GM19238 (cell line): ENCODE results near the gene C4A.
"Not testable (repeated sequence)": the region's sequence is repeated elsewhere in the genome, so short reads cannot be mapped to it uniquely, and the experiment has no call there.

ENCODE experiments used
- DNase-seq: peaks from one replicate; pipeline ENCODE4 v3.0.0; 2011; ENCODE audit warnings: low spot score; ENCODE audit not compliant: insufficient read length

Gene C4A

DNA sequence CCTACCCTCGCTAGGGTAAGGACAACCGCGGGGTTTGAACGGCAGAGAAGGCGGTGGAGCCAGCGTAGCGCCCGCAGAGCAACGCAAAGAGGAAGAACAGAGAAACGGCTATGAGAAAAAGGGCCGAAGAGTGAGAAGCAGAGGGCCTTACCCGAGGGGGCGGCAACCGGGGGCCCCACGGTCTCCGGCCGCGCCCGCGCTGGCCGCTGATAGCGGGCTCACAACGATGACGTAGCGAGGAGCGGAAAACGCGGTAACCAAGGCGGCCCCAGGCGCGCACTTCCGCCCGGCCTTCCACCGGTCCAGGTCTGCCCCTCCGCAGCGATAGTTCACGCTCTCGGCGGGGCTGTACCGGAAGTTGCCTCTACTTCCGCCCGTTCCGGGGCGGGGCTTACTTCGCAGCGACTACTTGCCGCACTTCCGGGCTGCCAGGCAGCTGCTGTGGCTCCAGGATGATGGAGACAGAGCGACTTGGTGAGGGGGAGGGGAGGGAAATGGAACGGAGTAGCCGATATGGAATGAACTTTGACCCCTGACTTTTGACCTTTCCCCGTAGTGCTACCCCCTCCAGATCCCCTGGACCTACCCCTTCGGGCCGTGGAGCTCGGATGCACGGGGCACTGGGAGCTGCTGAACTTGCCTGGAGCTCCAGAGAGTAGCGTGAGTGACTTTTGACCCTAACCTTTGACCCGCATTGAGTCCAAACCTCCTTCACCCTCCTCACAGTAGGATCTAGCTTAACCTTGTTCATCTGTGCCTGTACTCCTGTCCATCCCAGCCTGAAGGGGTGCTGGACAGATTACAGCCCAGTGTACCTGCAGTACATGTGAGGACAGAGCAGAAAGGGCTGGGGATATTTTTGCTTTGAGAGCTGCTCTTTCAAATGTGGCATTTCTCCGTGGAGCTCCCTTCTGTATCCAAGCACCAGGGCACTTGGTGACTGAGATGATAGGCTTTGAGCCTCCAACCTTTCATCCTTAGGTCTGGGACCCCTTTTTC is 22.8 kb upstream of the C4A start, which contains the start of the genes NELFE and SKIC2:
NELFE (minus strand) TSS at position 231 of the 999 bp plus-strand sequence. CDS start 525 bp downstream, outside the sequence.
SKIC2 (plus strand) TSS at position 435 of the 999 bp plus-strand sequence; CDS start at position 453, 18 bp downstream.
- peak; percentile 100 for DNase-seq

DNA sequence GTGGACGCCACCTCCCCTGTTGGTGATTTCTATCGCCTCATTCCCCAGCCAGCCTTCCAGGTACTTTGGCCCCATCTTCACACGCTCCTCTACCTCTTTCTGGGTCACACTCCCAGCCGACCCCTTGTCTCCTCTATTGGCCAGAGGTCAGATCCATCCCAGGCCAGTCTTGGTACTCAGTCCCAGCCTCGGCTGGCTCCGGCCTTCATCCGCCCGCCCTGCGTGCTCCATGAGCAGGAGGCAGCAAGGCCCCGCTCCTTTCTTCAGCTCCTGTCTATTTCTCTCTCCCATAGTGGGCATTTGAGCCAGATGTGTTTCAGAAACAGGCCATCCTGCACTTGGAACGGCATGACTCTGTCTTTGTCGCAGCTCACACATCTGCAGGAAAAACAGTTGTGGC is 20.2 kb upstream of the C4A start:
- no peak for DNase-seq

DNA sequence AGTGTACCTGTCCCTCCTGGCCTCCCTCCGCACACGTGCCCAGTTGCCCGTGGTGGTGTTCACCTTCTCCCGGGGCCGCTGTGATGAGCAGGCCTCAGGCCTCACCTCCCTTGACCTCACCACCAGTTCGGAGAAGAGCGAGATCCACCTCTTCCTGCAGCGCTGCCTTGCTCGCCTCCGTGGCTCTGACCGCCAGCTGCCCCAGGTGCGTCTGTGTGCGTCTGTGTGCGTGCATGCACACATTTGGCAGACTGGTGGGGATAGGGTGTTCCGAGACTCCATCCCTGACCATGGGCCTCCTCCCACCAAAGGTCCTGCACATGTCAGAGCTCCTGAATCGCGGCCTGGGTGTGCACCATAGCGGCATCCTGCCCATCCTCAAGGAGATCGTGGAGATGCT is 17.9 kb upstream of the C4A start:
- no peak for DNase-seq

DNA sequence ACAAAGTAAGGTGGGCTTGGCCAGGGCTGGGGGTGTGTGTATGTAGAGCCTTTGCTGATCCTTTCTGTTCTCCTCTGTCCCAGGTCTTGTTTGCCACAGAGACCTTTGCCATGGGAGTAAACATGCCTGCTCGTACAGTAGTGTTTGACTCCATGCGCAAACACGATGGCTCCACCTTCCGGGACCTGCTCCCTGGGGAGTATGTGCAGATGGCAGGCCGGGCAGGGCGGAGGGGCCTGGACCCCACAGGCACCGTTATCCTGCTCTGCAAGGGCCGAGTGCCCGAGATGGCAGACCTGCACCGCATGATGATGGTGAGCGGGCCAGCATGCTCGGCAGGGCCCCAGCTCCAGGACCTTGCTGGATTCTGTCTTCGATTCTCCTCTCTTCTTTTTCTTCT is 16.2 kb upstream of the C4A start:
- DNase-seq: no peak

DNA sequence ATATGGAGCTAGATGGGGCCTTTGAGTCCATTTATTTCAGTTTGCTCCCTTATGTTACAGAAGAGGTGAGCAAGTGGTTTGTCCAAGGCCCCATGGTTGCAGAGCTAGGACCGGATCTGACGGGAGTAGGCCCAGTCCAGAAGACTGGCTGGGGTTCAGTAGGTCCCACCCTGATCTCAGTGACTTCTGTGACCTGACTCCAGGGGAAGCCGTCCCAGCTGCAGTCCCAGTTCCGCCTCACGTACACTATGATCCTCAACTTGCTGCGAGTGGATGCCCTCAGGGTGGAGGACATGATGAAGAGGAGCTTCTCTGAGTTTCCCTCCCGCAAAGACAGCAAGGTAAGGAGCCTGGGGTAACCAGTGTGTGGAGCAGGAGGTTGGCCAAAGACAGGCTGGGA is 15.4 kb upstream of the C4A start:
- no peak for DNase-seq

DNA sequence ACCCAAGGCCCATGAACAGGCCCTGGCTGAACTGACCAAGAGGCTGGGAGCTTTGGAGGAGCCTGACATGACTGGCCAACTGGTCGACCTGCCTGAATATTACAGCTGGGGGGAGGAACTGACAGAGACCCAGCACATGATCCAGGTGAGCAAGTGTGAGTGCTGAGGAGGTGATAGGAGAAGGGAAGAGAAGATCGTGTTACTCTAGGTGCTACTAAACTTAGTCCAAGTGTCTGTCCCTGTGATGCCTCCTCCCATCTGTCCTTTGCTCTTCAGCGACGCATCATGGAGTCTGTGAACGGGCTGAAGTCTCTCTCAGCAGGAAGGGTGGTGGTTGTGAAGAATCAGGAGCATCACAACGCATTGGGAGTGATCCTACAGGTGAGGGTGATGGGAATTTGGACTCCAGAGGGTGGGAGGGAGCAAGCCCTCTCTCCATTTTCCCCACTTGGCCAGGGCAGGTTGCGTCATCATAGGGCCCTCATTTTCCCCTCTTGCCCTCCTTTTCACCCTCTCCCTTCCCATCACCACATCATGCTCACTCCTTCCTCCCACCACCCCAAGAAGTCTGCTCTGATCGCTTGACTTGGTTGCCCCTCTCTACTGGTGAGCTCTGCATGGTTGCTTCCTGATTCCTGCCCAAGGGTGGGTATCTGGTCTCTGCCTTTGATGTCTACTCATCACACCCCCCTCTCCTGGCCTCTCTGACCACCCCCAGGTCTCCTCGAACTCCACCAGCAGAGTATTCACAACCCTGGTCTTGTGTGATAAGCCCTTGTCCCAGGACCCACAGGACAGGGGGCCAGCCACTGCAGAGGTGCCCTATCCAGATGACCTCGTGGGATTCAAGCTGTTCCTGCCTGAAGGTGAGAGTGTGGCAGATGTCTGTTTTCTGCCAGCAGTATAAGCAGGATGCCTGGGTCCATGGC is 14.6 kb upstream of the C4A start:
- no peak for DNase-seq

DNA sequence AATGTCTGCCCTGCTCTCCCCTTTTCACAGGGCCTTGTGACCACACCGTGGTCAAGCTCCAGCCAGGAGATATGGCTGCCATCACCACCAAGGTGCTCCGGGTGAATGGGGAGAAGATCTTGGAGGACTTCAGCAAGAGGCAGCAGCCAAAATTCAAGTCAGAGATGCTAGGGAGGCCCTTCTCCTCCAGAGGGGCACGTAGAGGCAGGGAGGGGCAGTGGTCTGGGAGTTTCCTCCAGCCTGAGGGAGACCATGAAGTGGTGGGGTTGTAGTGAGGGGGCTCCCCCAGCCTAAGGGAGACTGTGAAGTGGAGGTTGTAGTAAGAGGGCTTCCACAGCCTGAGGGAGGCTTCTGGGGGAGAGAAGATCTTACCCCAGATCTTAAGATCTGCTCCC is 13.9 kb upstream of the C4A start:
- DNase-seq: no peak

DNA sequence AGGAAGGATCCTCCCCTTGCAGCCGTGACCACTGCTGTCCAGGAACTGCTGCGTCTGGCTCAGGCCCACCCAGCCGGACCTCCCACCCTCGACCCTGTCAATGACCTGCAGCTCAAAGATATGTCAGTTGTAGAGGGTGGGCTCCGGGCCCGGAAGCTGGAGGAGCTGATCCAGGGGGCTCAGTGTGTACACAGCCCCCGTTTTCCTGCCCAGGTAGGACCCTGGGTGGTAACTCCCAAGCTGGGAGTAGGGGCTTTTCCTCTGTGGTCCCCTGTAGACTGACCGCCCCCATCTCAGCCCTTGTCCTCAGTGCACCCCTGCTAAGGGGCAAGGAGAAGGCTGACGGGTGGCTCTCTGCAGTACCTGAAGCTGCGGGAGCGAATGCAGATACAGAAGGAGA is 13.5 kb upstream of the C4A start:
- no peak for DNase-seq

DNA sequence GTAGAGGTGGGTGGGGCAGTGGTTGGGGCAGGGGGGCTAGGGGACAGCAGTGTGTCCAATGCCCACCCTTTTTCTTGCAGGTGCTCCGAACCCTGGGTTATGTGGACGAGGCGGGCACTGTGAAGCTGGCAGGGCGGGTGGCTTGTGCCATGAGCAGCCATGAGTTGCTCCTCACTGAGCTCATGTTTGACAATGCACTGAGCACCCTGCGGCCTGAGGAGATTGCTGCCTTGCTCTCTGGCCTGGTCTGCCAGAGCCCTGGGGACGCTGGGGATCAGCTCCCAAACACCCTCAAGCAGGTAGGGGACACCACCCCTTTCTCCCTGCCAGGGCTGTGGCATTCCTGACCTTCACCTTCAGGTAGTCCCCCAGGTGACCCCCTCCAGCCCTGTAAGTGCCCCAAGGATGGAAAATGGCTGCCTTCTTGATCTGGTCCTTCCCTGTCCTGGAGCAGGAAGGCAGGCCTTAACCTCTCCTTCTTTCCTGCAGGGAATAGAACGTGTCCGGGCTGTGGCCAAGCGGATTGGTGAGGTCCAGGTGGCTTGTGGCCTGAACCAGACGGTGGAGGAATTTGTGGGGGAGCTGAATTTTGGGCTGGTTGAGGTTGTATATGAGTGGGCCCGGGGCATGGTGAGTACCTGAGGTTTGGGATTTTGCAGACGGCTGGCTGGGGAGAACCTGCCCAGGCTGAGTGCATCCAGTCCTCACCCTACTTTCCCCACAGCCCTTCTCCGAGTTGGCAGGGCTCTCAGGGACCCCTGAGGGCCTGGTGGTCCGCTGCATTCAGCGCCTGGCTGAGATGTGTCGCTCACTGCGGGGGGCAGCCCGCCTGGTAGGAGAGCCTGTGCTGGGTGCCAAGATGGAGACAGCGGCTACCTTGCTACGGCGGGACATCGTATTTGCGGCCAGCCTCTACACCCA is 12.8 kb upstream of the C4A start:
- no peak for DNase-seq

DNA sequence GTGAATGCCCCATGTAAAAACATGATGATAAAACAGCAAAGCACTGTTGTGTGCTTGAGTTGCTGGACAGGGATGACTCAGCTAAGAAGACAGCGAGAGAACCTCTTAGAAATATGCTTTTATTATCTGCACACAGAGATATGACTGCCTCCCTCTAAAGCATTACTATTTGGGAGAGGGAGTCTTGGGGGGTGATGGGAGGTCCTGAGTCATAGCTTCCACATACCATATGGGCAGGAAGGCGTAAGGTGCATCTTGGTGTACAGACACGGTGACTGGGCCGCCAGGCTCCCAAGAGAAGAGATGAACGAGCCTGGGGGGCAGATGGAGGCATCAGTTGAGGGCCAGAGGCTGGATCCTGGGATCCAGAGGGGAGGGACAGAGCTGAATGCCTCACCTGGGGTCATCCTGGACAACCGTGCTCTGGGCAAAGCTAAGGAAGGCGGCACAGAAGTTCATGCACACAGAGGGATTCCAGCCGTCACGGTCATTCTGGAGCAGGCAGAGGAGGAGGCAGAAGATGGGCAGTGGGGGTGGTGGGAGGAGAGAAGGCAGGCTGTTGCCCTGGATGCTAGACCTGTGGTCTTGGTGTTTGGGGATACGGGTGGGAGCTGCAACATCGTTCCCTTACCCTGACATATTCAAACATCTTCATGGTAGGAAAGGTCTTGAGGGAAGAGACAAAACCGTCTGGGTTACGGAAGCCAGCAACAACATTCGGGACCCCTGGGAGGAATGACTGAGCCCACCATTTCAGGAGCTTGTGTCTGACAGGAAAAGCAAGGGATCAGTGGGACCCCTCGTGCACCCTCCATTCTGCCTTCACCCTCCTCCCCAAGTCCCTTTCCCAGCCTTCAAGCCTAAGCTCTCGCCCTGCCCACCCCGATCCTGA is 11.9 kb upstream of the C4A start:
- no peak for DNase-seq

DNA sequence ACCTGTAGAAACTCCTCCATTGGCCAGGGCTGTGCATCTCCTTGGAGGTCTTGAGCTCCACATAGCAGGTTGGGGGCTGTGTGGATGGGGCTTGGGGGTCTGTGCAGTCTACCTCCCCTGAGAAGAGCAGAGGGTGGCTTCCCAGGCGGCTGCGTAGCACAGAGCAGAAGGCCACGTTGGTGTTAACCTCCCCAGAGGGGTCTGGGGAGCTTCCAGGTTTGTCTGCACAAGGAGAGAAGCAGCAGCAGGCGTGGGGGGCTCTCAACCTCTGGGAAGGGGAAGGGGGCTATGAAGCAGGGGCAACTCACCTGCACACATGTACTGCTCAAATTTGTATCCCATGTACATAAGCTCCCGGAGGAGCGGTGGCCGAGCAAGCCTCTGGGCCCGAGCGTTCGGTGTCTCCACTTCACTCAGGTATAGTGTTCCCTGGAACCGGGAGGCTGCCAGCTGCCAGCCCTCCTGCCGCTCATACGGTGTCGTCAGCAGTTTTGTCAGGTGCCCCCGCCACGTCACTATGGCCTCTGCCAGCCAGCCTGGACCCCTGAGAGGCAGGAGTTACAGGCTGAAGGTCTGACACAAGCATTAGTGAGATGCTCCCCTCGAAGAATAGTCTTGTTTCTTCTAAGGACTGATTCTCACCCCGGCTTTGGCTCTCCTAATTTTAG is 11.1 kb upstream of the C4A start:
- DNase-seq: no peak

DNA sequence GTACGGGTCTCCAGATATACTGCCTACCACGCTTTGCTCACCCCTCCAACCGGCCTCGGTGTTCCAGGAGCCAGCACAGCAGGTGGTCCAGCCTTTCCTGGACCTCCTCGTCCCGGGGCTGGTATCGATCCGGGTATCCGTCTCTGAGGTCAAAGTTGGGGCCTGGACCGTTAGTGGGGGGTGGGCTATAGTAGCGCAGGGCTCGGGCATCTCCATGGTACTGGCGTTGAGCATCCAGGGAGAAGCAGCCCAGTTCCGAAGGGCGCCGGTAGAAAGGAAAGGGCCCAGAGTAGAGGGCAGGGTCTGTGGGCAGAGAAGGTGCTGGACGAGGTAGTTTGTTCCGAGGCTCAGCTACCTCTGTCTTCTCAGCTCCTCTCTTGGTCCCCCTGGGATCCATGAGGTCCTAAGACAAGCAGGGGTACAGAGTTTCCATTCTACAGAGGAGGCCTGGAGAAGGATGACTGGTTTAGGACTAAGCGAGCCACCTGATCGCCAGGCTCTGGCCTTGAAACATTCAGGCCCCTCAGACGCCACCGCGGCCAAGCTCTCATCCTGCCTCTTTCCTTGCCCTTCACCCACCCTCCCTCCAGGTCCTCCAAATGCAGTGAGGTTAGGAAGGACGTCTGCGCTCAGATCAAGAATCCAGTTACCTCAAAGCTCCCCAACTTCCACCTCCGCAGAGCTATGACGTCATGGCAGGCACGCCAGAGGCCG is 10.4 kb upstream of the C4A start:
- DNase-seq: no peak

DNA sequence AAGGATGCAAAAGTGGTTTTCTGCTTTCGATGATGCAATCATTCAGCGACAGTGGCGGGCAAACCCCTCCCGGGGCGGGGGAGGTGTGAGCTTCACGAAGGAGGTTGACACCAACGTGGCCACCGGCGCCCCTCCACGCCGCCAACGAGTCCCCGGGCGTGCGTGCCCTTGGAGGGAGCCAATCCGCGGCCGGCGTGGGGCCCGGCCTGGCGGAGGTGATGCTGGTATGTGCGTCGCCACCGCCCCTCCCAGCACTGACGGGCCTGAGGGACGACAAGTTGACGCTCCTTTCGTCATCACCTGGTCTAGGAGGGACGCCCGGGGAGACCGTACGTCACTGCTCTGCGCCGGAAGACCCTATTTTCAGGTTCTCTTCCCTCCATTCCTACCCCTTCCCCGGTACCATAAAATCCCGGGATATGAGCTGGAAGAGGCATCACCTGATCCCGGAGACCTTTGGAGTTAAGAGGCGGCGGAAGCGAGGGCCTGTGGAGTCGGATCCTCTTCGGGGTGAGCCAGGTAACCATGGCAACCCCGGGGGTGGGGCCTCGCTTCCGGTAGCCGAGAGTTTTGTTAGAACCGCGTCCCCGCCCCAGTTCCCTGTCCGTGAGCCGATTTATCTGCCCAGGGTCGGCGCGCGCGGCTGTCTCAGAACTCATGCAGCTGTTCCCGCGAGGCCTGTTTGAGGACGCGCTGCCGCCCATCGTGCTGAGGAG is 9.7 kb upstream of the C4A start, which contains the start of gene DXO:
DXO (minus strand) TSS at position 146 of the 716 bp plus-strand sequence. CDS start 463 bp downstream, outside the sequence.
- DNase-seq: peak; percentile 99

DNA sequence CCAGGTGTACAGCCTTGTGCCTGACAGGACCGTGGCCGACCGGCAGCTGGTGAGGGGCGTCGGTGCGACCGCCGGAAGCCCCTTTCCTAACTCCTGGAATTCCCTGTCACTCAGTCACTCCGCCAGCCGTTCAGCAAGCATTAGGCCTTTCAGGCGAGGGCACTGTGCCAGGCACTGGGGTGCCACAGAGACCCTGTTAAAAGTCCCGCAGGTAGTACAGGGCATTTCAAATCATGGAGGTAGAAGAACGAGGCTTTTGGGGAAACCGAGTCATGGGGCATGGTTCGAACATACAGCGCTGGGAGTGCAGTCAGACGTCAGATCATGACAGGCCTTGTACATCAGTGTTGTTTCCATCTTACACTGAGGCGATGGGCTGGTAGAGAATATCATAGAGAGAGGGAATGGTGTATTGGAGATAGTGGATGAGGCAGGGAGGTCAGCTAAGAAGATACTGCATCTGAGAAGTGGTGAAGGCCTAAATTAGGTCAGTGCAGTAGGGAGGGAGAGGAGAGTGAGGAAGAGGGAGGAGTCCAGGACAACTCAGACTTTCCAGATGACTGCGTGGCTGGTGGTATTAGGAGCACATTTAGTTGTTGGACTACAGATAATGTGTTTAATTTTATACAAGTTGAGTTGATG is 9.0 kb upstream of the C4A start:
- DNase-seq: no peak

DNA sequence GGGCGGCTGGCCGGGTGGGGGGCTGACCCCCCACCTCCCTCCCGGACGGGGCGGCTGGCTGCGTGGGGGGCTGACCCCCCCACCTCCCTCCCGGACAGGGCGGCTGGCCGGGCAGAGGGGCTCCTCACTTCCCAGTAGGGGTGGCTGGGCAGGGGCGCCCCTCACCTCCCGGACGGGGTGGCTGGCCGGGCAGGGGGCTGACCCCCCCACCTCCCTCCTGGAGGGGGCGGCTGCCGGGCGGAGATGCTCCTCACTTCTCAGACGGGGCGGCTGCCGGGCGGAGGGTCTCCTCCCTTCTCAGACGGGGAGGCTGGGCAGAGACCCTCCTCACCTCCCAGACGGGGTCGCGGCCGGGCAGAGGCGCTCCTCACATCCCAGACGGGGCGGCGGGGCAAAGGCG is 5.8 kb upstream of the C4A start:
- DNase-seq: not testable (repeated sequence)

DNA sequence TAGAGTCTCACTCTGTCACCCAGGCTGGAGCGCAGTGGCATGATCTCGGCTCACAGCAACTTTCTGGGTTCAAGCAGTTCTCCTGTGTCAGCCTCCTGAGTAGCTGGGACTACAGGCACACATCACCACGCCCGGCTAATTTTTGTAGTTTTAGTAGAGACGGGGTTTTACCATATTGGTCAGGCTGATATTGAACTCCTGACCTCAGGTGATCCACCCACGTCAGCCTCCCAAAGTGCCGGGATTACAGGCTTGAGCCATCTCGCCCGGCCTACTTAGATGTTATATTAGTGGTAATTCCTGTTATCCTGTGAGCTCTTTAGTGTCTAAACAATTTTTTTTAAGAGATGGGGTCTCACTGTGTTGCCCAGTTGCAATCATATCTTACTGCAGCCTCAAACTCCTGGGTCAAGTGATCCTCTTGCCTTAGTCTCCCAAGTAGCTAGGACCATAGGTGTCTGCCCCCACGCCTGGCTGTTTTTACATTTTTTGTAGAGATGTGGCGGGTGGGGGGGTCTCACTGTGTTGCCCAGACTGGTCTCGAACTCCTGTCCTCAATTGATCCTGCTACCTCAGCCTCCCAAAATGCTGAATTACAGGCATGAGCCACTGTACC is 3.9 kb upstream of the C4A start:
- no peak for DNase-seq

DNA sequence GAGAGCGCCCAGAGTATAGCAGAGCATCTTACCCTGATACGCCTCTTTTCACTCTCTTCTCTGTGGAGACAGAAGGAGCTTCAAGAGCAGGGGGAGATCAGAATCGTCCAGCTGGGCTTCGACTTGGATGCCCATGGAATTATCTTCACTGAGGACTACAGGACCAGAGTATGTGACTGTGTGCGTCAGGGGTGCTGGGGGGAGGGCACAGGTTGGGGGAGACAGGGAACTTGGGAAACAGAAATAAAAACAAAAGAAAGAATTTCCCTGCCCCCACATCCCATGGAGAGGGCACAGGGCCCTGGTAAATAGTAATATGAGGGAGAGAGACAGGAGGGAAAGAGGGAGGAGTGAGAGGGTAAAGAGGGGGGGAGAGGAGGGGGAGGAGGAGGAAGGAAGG is 3.0 kb upstream of the C4A start:
- no peak for DNase-seq
